Measurements from ENCODE around the gene GIPR. TPM values are rescaled to one million over a fixed set of nuclear protein-coding genes. Genes with fewer than 3 reads are reported as not detected.
A peak's percentile ranks its signal among the peaks of the same experiment; 100 is the strongest.

GIPR gene
- polyA plus RNA-seq, 12 donors = 0.17 to 1.4 (median 0.42) TPM; not detected in 4

GRCh38 chr19:45730368-45731288 is 62.6 kb downstream of the GIPR start, which contains the start of gene FBXO46:
TSS of gene FBXO46 (minus strand) at chr19:45730896. CDS start at chr19:45713495, 17,401 bp downstream.
- DNase-seq = peak; percentile 95

Other genes starting within 250 kb of the GIPR start
- gene ERCC1, start 244.3 kb upstream of the GIPR start, polyA plus RNA-seq (ENCODE audit: insufficient read length in 12 of 12) = 100 to 1,000 TPM in 1 of 12 donors, 10 to 100 TPM in 10, not detected in 1; 79.9 to 113 (median 92.3) TPM
- gene FOSB, start 200.2 kb upstream of the GIPR start, polyA plus RNA-seq (ENCODE audit: insufficient read length in 12 of 12) = 100 to 1,000 TPM in 4 of 12 donors, 10 to 100 TPM in 8; 21.4 to 403 (median 87.6) TPM
- 100 to 1,000 TPM in 8 of 12 donors, 10 to 100 TPM in 3, not detected in 1; 96.1 to 172 (median 118) TPM for gene RTN2, start 171.2 kb upstream of the GIPR start, polyA plus RNA-seq (ENCODE audit: insufficient read length in 12 of 12)
- gene PPM1N, start 169.8 kb upstream of the GIPR start, polyA plus RNA-seq (ENCODE audit: insufficient read length in 12 of 12) = 1 to 10 TPM in 3 of 12 donors, under 1 TPM in 6, not detected in 3; 0.34 to 1.8 (median 0.82) TPM
- gene VASP, start 160.7 kb upstream of the GIPR start, polyA plus RNA-seq (ENCODE audit: insufficient read length in 12 of 12) = 10 to 100 TPM in 11 of 12 donors, not detected in 1; 42.2 to 71.3 (median 52.1) TPM
- 1 to 10 TPM in 11 of 12 donors, not detected in 1; 6.0 to 9.8 (median 7.1) TPM for gene OPA3, start 83.4 kb upstream of the GIPR start, polyA plus RNA-seq (ENCODE audit: insufficient read length in 12 of 12)
- gene GPR4, start 66.0 kb upstream of the GIPR start, polyA plus RNA-seq (ENCODE audit: insufficient read length in 12 of 12) = 1 to 10 TPM in 11 of 12 donors, not detected in 1; 2.3 to 8.4 (median 2.8) TPM
- gene EML2, start 28.8 kb upstream of the GIPR start, polyA plus RNA-seq (ENCODE audit: insufficient read length in 12 of 12) = 10 to 100 TPM in 5 of 12 donors, 1 to 10 TPM in 5, not detected in 2; 6.0 to 24.8 (median 9.9) TPM
- 100 to 1,000 TPM in 11 of 12 donors, not detected in 1; 157 to 300 (median 239) TPM for gene SNRPD2, start 23.7 kb downstream of the GIPR start, polyA plus RNA-seq (ENCODE audit: insufficient read length in 12 of 12)
- gene QPCTL, start 24.4 kb downstream of the GIPR start, polyA plus RNA-seq (ENCODE audit: insufficient read length in 12 of 12) = 1 to 10 TPM in 10 of 12 donors, not detected in 2; 2.6 to 5.9 (median 4.0) TPM
- gene FBXO46, start 62.7 kb downstream of the GIPR start, polyA plus RNA-seq (ENCODE audit: insufficient read length in 12 of 12) = 10 to 100 TPM in 8 of 12 donors, 1 to 10 TPM in 3, not detected in 1; 8.3 to 31.5 (median 13.2) TPM
- gene MEIOSIN, start 65.2 kb downstream of the GIPR start, polyA plus RNA-seq (ENCODE audit: insufficient read length in 12 of 12) = not detected
- 10 to 100 TPM in 11 of 12 donors, not detected in 1; 10.5 to 46.5 (median 15.5) TPM for gene SIX5, start 101.0 kb downstream of the GIPR start, polyA plus RNA-seq (ENCODE audit: insufficient read length in 12 of 12)
- 100 to 1,000 TPM in 11 of 12 donors, not detected in 1; 161 to 353 (median 263) TPM for gene DMPK, start 114.3 kb downstream of the GIPR start, polyA plus RNA-seq (ENCODE audit: insufficient read length in 12 of 12)
- 100 to 1,000 TPM in 1 of 12 donors, 10 to 100 TPM in 11; 28.6 to 389 (median 43.8) TPM for gene DMWD, start 124.6 kb downstream of the GIPR start, polyA plus RNA-seq (ENCODE audit: insufficient read length in 12 of 12)
- not detected for gene RSPH6A, start 147.1 kb downstream of the GIPR start, polyA plus RNA-seq (ENCODE audit: insufficient read length in 12 of 12)
- 10 to 100 TPM in 11 of 12 donors, not detected in 1; 28.4 to 63.7 (median 36.7) TPM for gene SYMPK, start 194.9 kb downstream of the GIPR start, polyA plus RNA-seq (ENCODE audit: insufficient read length in 12 of 12)
- gene FOXA3, start 196.1 kb downstream of the GIPR start, polyA plus RNA-seq (ENCODE audit: insufficient read length in 12 of 12) = not detected
- 10 to 100 TPM in 10 of 12 donors, 1 to 10 TPM in 1, not detected in 1; 8.9 to 27.3 (median 12.8) TPM for gene IRF2BP1, start 217.9 kb downstream of the GIPR start, polyA plus RNA-seq (ENCODE audit: insufficient read length in 12 of 12)
- gene MYPOP, start 234.4 kb downstream of the GIPR start, polyA plus RNA-seq (ENCODE audit: insufficient read length in 12 of 12) = 1 to 10 TPM in 11 of 12 donors, not detected in 1; 2.2 to 7.6 (median 3.7) TPM
- gene NANOS2, start 246.6 kb downstream of the GIPR start, polyA plus RNA-seq (ENCODE audit: insufficient read length in 12 of 12) = not detected

All from muscle of arm (tissue), 12 donors.